ENCODE measurements around the gene MICA.

DNA sequence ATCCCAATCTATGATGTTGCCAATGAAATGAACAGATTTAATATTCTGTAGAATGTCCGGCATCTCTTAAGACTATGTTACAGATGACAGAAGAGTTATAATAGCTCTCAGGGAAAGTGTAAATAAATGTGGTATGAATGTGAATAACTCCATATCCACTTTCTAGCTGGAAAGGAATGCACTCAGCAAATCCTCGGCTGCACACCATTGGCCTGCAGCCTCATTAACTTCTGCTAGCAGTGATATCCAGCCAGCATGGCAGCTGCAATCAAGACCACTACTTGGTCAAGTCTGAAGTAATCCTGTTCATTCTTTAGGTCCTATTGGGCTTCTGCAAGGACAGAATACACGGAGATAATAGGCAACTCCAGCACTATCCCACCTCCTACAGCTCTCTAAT lies 17.3 kb upstream of the MICA start:
- TF ChIP-seq, protein P1, sequence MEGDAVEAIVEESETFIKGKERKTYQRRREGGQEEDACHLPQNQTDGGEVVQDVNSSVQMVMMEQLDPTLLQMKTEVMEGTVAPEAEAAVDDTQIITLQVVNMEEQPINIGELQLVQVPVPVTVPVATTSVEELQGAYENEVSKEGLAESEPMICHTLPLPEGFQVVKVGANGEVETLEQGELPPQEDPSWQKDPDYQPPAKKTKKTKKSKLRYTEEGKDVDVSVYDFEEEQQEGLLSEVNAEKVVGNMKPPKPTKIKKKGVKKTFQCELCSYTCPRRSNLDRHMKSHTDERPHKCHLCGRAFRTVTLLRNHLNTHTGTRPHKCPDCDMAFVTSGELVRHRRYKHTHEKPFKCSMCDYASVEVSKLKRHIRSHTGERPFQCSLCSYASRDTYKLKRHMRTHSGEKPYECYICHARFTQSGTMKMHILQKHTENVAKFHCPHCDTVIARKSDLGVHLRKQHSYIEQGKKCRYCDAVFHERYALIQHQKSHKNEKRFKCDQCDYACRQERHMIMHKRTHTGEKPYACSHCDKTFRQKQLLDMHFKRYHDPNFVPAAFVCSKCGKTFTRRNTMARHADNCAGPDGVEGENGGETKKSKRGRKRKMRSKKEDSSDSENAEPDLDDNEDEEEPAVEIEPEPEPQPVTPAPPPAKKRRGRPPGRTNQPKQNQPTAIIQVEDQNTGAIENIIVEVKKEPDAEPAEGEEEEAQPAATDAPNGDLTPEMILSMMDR (IDR thresholded peaks at IDR 0.05): no peak
- no peak for TF ChIP-seq POLR2AphosphoS5 (IDR thresholded peaks at IDR 0.05; ENCODE audit: insufficient read depth in 1 of 2, low read depth in 1 of 2)
